ENCODE results near the gene C22orf31.
"Not testable (repeated sequence)": the region's sequence is repeated elsewhere in the genome, so short reads cannot be mapped to it uniquely, and the experiment has no call there.

The C22orf31 gene

GRCh38 chr22:29089507-29089906 is 27.9 kb upstream of the C22orf31 start:
- Mint-ChIP-seq H3K27ac (no peak overlapping the region), H3K9me3 (no peaks in the 10 kb centered on the region), H3K27me3 (ENCODE audit: low read depth) (peaks cover 25% of the 10 kb centered on the region), H3K4me1 (ENCODE audit: low read depth) (peaks cover 1% of the 10 kb centered on the region), H3K36me3 (ENCODE audit: low read depth) (no peaks in the 10 kb centered on the region), H3K4me3 (no peak overlapping the region)

GRCh38 chr22:29088809-29089208 is 27.2 kb upstream of the C22orf31 start:
- H3K36me3 Mint-ChIP-seq (ENCODE audit: low read depth), result no peaks in the 10 kb centered on the region
- no peak overlapping the region for H3K27ac Mint-ChIP-seq
- H3K4me1 Mint-ChIP-seq (ENCODE audit: low read depth), result peaks cover 1% of the 10 kb centered on the region
- no peaks in the 10 kb centered on the region for H3K9me3 Mint-ChIP-seq
- peaks cover 25% of the 10 kb centered on the region for H3K27me3 Mint-ChIP-seq (ENCODE audit: low read depth)
- H3K4me3 Mint-ChIP-seq, result no peak overlapping the region

GRCh38 chr22:29087012-29087411 is 25.4 kb upstream of the C22orf31 start:
- H3K36me3 Mint-ChIP-seq (ENCODE audit: low read depth), result no peaks in the 10 kb centered on the region
- H3K9me3 Mint-ChIP-seq, result no peaks in the 10 kb centered on the region
- no peak overlapping the region for H3K27ac Mint-ChIP-seq
- H3K4me1 Mint-ChIP-seq (ENCODE audit: low read depth), result peaks cover 1% of the 10 kb centered on the region
- H3K4me3 Mint-ChIP-seq, result no peak overlapping the region
- peaks cover 24% of the 10 kb centered on the region for H3K27me3 Mint-ChIP-seq (ENCODE audit: low read depth)

- Mint-ChIP-seq H3K9me3 (no peaks in the 10 kb centered on the region), H3K36me3 (ENCODE audit: low read depth) (no peaks in the 10 kb centered on the region), H3K4me1 (ENCODE audit: low read depth) (no peaks in the 10 kb centered on the region), H3K4me3 (no peak overlapping the region), H3K27ac (no peak overlapping the region), H3K27me3 (ENCODE audit: low read depth) (peaks cover 31% of the 10 kb centered on the region)
These were observed 22.4 kb upstream of the C22orf31 start for GRCh38 chr22:29083933-29084591.

GRCh38 chr22:29083576-29083932 is 21.9 kb upstream of the C22orf31 start:
- H3K36me3 Mint-ChIP-seq (ENCODE audit: low read depth); H3K4me1 Mint-ChIP-seq (ENCODE audit: low read depth); H3K27ac Mint-ChIP-seq; H3K9me3 Mint-ChIP-seq; H3K4me3 Mint-ChIP-seq: not testable (repeated sequence)
- peaks cover 32% of the 10 kb centered on the region for H3K27me3 Mint-ChIP-seq (ENCODE audit: low read depth)

GRCh38 chr22:29082826-29083545 is 21.4 kb upstream of the C22orf31 start:
- Mint-ChIP-seq H3K27ac (no peak overlapping the region), H3K4me1 (ENCODE audit: low read depth) (no peaks in the 10 kb centered on the region), H3K9me3 (no peaks in the 10 kb centered on the region)

GRCh38 chr22:29081517-29082236 is 20.0 kb upstream of the C22orf31 start:
- H3K27me3 Mint-ChIP-seq (ENCODE audit: low read depth), result peaks cover 45% of the 10 kb centered on the region
- no peaks in the 10 kb centered on the region for H3K4me1 Mint-ChIP-seq (ENCODE audit: low read depth)
- no peaks in the 10 kb centered on the region for H3K36me3 Mint-ChIP-seq (ENCODE audit: low read depth)
- no peak overlapping the region for H3K27ac Mint-ChIP-seq
- H3K4me3 Mint-ChIP-seq, result no peak overlapping the region
- H3K9me3 Mint-ChIP-seq, result no peaks in the 10 kb centered on the region

More at GRCh38 chr22:29082826-29083545, 21.4 kb upstream of the C22orf31 start:
- H3K4me3 Mint-ChIP-seq, result no peak overlapping the region
- H3K36me3 Mint-ChIP-seq (ENCODE audit: low read depth), result no peaks in the 10 kb centered on the region
- peaks cover 37% of the 10 kb centered on the region for H3K27me3 Mint-ChIP-seq (ENCODE audit: low read depth)

- peaks cover 58% of the 10 kb centered on the region for H3K27me3 Mint-ChIP-seq (ENCODE audit: low read depth)
- no peaks in the 10 kb centered on the region for H3K4me1 Mint-ChIP-seq (ENCODE audit: low read depth)
- H3K9me3 Mint-ChIP-seq, result no peaks in the 10 kb centered on the region
- no peaks in the 10 kb centered on the region for H3K36me3 Mint-ChIP-seq (ENCODE audit: low read depth)
- no peak overlapping the region for H3K4me3 Mint-ChIP-seq
- no peak overlapping the region for H3K27ac Mint-ChIP-seq
These were observed 18.7 kb upstream of the C22orf31 start for GRCh38 chr22:29080106-29080975.

- Mint-ChIP-seq H3K27ac (no peak overlapping the region), H3K27me3 (ENCODE audit: low read depth) (peaks cover 68% of the 10 kb centered on the region), H3K4me1 (ENCODE audit: low read depth) (no peaks in the 10 kb centered on the region), H3K9me3 (no peaks in the 10 kb centered on the region), H3K4me3 (no peak overlapping the region), H3K36me3 (ENCODE audit: low read depth) (peaks cover 1% of the 10 kb centered on the region)
These were observed 17.7 kb upstream of the C22orf31 start for GRCh38 chr22:29079218-29079901.

- Mint-ChIP-seq H3K36me3 (ENCODE audit: low read depth) (peaks cover 2% of the 10 kb centered on the region), H3K4me3 (no peak overlapping the region), H3K4me1 (ENCODE audit: low read depth) (no peaks in the 10 kb centered on the region), H3K27ac (no peak overlapping the region), H3K27me3 (ENCODE audit: low read depth) (peaks cover 73% of the 10 kb centered on the region), H3K9me3 (no peaks in the 10 kb centered on the region)
These were observed 17.2 kb upstream of the C22orf31 start for GRCh38 chr22:29078869-29079207.

GRCh38 chr22:29078036-29078868 is 16.6 kb upstream of the C22orf31 start:
- no peaks in the 10 kb centered on the region for H3K9me3 Mint-ChIP-seq
- no peak overlapping the region for H3K4me3 Mint-ChIP-seq
- H3K36me3 Mint-ChIP-seq (ENCODE audit: low read depth), result peaks cover 2% of the 10 kb centered on the region
- H3K27ac Mint-ChIP-seq, result no peak overlapping the region
- H3K27me3 Mint-ChIP-seq (ENCODE audit: low read depth), result peaks cover 75% of the 10 kb centered on the region
- H3K4me1 Mint-ChIP-seq (ENCODE audit: low read depth), result no peaks in the 10 kb centered on the region

- H3K4me3 Mint-ChIP-seq, result peak overlapping the region; percentile 35
- no peaks in the 10 kb centered on the region for H3K9me3 Mint-ChIP-seq
- peaks cover 2% of the 10 kb centered on the region for H3K36me3 Mint-ChIP-seq (ENCODE audit: low read depth)
- H3K4me1 Mint-ChIP-seq (ENCODE audit: low read depth), result peaks cover 13% of the 10 kb centered on the region
- H3K27ac Mint-ChIP-seq, result no peak overlapping the region
- H3K27me3 Mint-ChIP-seq (ENCODE audit: low read depth), result peaks cover 85% of the 10 kb centered on the region
These were observed 12.7 kb upstream of the C22orf31 start for GRCh38 chr22:29074276-29074772.

- peaks cover 13% of the 10 kb centered on the region for H3K4me1 Mint-ChIP-seq (ENCODE audit: low read depth)
- H3K9me3 Mint-ChIP-seq, result no peaks in the 10 kb centered on the region
- peaks cover 2% of the 10 kb centered on the region for H3K36me3 Mint-ChIP-seq (ENCODE audit: low read depth)
- peak overlapping the region; percentile 35 for H3K4me3 Mint-ChIP-seq
- H3K27ac Mint-ChIP-seq, result no peak overlapping the region
- peaks cover 84% of the 10 kb centered on the region for H3K27me3 Mint-ChIP-seq (ENCODE audit: low read depth)
These were observed 12.1 kb upstream of the C22orf31 start for GRCh38 chr22:29073618-29074275.

All from T-helper 1 cell treated with Interleukin-12 subunit alpha and Interleukin-12 subunit beta and Interleukin-4 antibody, amounts not matched to agents 30 μg/mL and 1 μg/mL, for 36 hours (primary cell).